KMS-11 (cell line): ENCODE measurements around the gene FAM222B.

Experiments
- H2AFZ ChIP-seq: fragments of 200-600 bp; sonication (generic); 2 replicates; pipeline ENCODE4 v1.6.1; 2016; ENCODE audit warnings: antibody characterized with exemption, mixed run types, low read depth
- H3K27ac ChIP-seq: fragments of 200-600 bp; sonication (generic); 2 replicates; pipeline ENCODE4 v1.6.1; 2016; ENCODE audit warnings: mild to moderate bottlenecking, mixed run types
- H3K27me3 ChIP-seq: fragments of 200-600 bp; sonication (generic); 2 replicates; pipeline ENCODE4 v1.6.1; 2017; ENCODE audit warnings: mild to moderate bottlenecking, low read depth, mixed run types, moderate library complexity; ENCODE audit not compliant: insufficient read depth
- H3K36me3 ChIP-seq: fragments of 200-600 bp; sonication (generic); 2 replicates; pipeline ENCODE4 v1.6.1; 2017; ENCODE audit warnings: mild to moderate bottlenecking, mixed run types; ENCODE audit not compliant: insufficient read depth
- H3K4me1 ChIP-seq: fragments of 200-600 bp; sonication (generic); 2 replicates; pipeline ENCODE4 v1.6.1; 2016; ENCODE audit warnings: mild to moderate bottlenecking, low read depth, mixed run types; ENCODE audit not compliant: poor library complexity, severe bottlenecking
- H3K4me2 ChIP-seq: fragments of 200-600 bp; sonication (generic); 2 replicates; pipeline ENCODE4 v1.7.0; 2016; ENCODE audit warnings: mild to moderate bottlenecking, mixed run types
- H3K4me3 ChIP-seq: fragments of 200-600 bp; sonication (generic); IDR thresholded peaks from 2 replicates; pipeline ENCODE4 v1.6.1; 2017; ENCODE audit warnings: low read depth, low read length, mixed read lengths; ENCODE audit not compliant: insufficient read depth
- H3K79me2 ChIP-seq: fragments of 200-600 bp; sonication (generic); 2 replicates; pipeline ENCODE4 v1.6.1; 2016; ENCODE audit warnings: low read depth, mixed run types; ENCODE audit not compliant: insufficient read depth
- H3K9ac ChIP-seq: fragments of 200-600 bp; sonication (generic); 2 replicates; pipeline ENCODE4 v1.6.1; 2016; ENCODE audit warnings: mild to moderate bottlenecking, mixed run types
- H4K20me1 ChIP-seq: fragments of 200-600 bp; sonication (generic); 2 replicates; pipeline ENCODE4 v1.6.1; 2016; ENCODE audit warnings: mild to moderate bottlenecking, mixed run types; ENCODE audit not compliant: insufficient read depth
- CTCF ChIP-seq: fragments of 200-600 bp; sonication (generic); conservative IDR thresholded peaks from 2 replicates; pipeline ENCODE4 v1.6.1; 2017; ENCODE audit warnings: low read depth, mild to moderate bottlenecking, antibody characterized with exemption, low read length, moderate library complexity, mixed read lengths

Gene FAM222B

GRCh38 chr17:28747801-28748750 is 94.5 kb downstream of the FAM222B start:
- Histone ChIP-seq H3K4me1 (peaks cover 41% of the 10 kb centered on the region), H3K9ac (no peak overlapping the region), H3K27ac (no peak overlapping the region), H3K4me2 (no peak overlapping the region), H3K27me3 (no peaks in the 10 kb centered on the region), H3K79me2 (peaks cover 24% of the 10 kb centered on the region), H3K36me3 (no peaks in the 10 kb centered on the region; the same call in 1 of the 2 replicates), H4K20me1 (0 out of 2 replicates have a peak, but pooled peaks cover 9% of the 10 kb centered on the region), H3K4me3 (no peak overlapping the region), H2AFZ (no peak overlapping the region)
- TF ChIP-seq CTCF: no peak

- Histone ChIP-seq H3K27me3 (no peaks in the 10 kb centered on the region), H2AFZ (no peak overlapping the region), H3K4me2 (no peak overlapping the region), H3K4me3 (no peak overlapping the region), H3K36me3 (no peaks in the 10 kb centered on the region; the same call in 1 of the 2 replicates), H3K9ac (no peak overlapping the region), H3K27ac (no peak overlapping the region), H4K20me1 (0 out of 2 replicates have a peak, but pooled peaks cover 9% of the 10 kb centered on the region), H3K79me2 (peaks cover 24% of the 10 kb centered on the region), H3K4me1 (peaks cover 48% of the 10 kb centered on the region)
- no peak for TF ChIP-seq CTCF
Observed at GRCh38 chr17:28747051-28747691, 95.4 kb downstream of the FAM222B start.

- Histone ChIP-seq H3K4me3 (no peak overlapping the region), H3K9ac (no peak overlapping the region), H3K79me2 (peaks cover 24% of the 10 kb centered on the region), H4K20me1 (0 out of 2 replicates have a peak, but pooled peaks cover 9% of the 10 kb centered on the region), H3K36me3 (no peaks in the 10 kb centered on the region; the same call in 1 of the 2 replicates), H3K27ac (no peak overlapping the region), H2AFZ (no peak overlapping the region), H3K27me3 (no peaks in the 10 kb centered on the region), H3K4me1 (peaks cover 48% of the 10 kb centered on the region), H3K4me2 (peak overlapping the region; percentile 93; the same call in 1 of the 2 replicates)
- TF ChIP-seq CTCF: no peak
Observed at GRCh38 chr17:28746611-28747050, 96.0 kb downstream of the FAM222B start.

- peak overlapping the region; percentile 82; the same call in 1 of the 2 replicates for H3K9ac ChIP-seq
- peak overlapping the region; percentile 93 for H3K4me2 ChIP-seq
- 0 out of 2 replicates have a peak, but pooled peaks cover 7% of the 10 kb centered on the region for H4K20me1 ChIP-seq
- no peaks in the 10 kb centered on the region for H3K27me3 ChIP-seq
- no peaks in the 10 kb centered on the region; the same call in 1 of the 2 replicates for H3K36me3 ChIP-seq
- H3K4me1 ChIP-seq: peaks cover 47% of the 10 kb centered on the region
- no peak overlapping the region for H2AFZ ChIP-seq
- no peak overlapping the region for H3K4me3 ChIP-seq
- H3K27ac ChIP-seq: peak overlapping the region; percentile 62; the same call in 1 of the 2 replicates
- no peak for TF ChIP-seq CTCF
- H3K79me2 ChIP-seq: peaks cover 24% of the 10 kb centered on the region
Observed at GRCh38 chr17:28745786-28746411, 96.7 kb downstream of the FAM222B start.
